ENCODE data around the gene COL3A1.

GRCh38 chr2:188931361-188931760 is 42.8 kb upstream of the COL3A1 start:
- TF ChIP-seq POLR2A (IDR thresholded peaks at IDR 0.05) (no peak), EP300 (IDR thresholded peaks at IDR 0.05) (no peak)
- TF ChIP-seq, protein P1, sequence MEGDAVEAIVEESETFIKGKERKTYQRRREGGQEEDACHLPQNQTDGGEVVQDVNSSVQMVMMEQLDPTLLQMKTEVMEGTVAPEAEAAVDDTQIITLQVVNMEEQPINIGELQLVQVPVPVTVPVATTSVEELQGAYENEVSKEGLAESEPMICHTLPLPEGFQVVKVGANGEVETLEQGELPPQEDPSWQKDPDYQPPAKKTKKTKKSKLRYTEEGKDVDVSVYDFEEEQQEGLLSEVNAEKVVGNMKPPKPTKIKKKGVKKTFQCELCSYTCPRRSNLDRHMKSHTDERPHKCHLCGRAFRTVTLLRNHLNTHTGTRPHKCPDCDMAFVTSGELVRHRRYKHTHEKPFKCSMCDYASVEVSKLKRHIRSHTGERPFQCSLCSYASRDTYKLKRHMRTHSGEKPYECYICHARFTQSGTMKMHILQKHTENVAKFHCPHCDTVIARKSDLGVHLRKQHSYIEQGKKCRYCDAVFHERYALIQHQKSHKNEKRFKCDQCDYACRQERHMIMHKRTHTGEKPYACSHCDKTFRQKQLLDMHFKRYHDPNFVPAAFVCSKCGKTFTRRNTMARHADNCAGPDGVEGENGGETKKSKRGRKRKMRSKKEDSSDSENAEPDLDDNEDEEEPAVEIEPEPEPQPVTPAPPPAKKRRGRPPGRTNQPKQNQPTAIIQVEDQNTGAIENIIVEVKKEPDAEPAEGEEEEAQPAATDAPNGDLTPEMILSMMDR (IDR thresholded peaks at IDR 0.05) = no peak

Measured in ovary (tissue), 3 donors.